ENCODE data around the gene RNMT.

DNA sequence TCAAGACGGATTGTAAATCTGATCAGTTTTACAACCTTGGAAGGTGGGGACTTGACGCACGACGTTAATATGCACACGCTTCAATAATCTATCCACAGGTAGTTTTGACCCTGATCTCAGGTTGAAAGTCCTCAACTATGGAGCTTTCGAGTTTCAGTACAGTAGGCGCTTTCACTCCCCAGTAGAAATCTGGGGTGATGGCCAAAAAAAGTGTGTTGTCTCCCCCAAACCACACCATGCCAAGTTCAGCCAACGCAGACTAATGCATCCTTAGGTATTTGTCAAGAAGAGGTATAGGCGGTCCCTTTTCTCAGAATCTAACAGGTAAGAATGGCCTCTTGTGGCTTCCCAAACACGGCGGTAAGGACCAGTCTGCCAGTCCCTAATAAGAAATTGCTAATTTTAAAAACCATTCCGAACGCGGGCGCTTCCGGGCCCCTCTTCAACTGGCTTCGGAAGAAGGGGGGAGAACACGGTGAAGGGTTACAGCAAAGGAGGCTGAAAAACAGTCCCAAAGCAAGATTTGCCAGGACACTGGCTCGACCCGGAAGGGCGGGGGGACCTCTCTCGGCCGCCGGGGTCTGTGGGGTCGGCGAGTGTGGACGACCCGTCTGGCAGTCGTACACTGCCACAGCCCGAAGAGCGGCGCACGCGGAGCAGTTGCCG, 774 bp upstream of the RNMT start:
- TF ChIP-seq, protein P1, sequence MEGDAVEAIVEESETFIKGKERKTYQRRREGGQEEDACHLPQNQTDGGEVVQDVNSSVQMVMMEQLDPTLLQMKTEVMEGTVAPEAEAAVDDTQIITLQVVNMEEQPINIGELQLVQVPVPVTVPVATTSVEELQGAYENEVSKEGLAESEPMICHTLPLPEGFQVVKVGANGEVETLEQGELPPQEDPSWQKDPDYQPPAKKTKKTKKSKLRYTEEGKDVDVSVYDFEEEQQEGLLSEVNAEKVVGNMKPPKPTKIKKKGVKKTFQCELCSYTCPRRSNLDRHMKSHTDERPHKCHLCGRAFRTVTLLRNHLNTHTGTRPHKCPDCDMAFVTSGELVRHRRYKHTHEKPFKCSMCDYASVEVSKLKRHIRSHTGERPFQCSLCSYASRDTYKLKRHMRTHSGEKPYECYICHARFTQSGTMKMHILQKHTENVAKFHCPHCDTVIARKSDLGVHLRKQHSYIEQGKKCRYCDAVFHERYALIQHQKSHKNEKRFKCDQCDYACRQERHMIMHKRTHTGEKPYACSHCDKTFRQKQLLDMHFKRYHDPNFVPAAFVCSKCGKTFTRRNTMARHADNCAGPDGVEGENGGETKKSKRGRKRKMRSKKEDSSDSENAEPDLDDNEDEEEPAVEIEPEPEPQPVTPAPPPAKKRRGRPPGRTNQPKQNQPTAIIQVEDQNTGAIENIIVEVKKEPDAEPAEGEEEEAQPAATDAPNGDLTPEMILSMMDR (IDR thresholded peaks at IDR 0.05) = no peak
- TF ChIP-seq POLR2A (IDR thresholded peaks at IDR 0.05) (no peak), EP300 (IDR thresholded peaks at IDR 0.05; ENCODE audit: low read depth) (no peak), POLR2AphosphoS5 (IDR thresholded peaks at IDR 0.05) (no peak)

Measured in transverse colon (tissue), 4 donors.